Posterior vena cava (tissue), 2 donors: Measurements from ENCODE around the gene PHF2. TPM values are rescaled to one million over a fixed set of nuclear protein-coding genes. Genes with fewer than 3 reads are reported as not detected.

Experiments
- DNase-seq: peaks from one replicate; pipeline ENCODE4 v3.0.0-alpha.2; 2020; ENCODE audit warnings: low spot score
- intact Hi-C, 2 donors: fragments of 100-400 bp; cut with DNase I; formaldehyde crosslinking; loops; one replicate each; pipeline versions ENCODE4 v1.14.1 to v1.14.2; 2022 to 2023
- total RNA-seq, 2 donors: library from RNA; stranded (reverse); fragmentation: NEBNext Ultra II Directional; extraction: Animal tissue kit (Norgen Biotek cat#: 25700); gene quantifications; one replicate each; pipeline ENCODE4 v1.2.1, GENCODE V29; 2021
- donor health status: DM: yes; HTN: yes; CAD: no.
- donor health status: DM: yes; HTN: yes; CAD: no.

The PHF2 gene
- total RNA-seq, 2 donors from 2014 or later = 26.1 to 27.9 TPM

DNA sequence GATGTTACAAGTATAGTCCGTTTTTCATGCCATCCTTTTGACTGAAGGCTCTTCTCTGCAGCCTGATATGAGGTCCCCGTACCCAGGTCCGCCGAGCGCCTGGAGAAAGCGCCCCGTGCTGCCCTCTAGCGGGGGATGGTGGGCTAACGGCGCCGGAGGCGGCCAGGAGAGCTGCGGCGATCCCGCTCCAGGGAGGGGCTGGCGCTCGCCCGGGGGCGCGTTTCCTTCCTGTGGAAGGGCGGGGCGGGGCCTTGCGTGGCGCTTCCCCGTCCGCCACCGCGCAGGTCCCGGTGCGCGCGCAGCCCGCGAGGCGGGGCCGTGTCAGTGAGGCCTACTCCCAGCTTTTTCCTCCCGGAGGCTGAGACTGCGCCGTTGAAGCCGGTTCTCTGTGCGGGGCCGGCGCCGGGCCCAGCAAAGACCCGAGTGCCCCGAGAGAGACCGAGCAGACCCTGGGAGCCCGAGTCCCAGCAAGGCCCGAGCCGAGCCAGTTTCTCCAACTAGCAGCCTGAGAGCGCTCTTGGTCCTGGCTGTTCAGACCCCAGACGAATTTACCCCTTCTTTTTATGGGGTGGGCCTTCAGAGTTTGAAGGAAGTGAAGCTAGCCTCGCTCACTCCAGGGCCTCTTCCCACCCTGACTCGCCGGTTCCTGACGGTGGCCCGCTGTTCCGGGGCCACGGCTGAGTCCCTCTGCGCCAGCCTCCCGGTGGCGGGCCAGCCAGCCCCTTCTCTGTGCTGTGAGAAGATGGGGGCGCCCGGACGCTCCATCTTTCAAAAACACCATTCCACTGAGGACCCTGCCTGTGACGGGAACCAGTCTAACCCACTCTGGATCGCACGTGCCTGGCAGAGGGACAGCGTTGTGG is 9.7 kb upstream of the PHF2 start:
- peak; percentile 100 for DNase-seq
- intact Hi-C loops = loop anchor here in 1 of 2 donors (5.0 kb wide), 1 partner anchor 114 kb away; the partner anchor contains the start of genes FAM120A and FAM120AOS

DNA sequence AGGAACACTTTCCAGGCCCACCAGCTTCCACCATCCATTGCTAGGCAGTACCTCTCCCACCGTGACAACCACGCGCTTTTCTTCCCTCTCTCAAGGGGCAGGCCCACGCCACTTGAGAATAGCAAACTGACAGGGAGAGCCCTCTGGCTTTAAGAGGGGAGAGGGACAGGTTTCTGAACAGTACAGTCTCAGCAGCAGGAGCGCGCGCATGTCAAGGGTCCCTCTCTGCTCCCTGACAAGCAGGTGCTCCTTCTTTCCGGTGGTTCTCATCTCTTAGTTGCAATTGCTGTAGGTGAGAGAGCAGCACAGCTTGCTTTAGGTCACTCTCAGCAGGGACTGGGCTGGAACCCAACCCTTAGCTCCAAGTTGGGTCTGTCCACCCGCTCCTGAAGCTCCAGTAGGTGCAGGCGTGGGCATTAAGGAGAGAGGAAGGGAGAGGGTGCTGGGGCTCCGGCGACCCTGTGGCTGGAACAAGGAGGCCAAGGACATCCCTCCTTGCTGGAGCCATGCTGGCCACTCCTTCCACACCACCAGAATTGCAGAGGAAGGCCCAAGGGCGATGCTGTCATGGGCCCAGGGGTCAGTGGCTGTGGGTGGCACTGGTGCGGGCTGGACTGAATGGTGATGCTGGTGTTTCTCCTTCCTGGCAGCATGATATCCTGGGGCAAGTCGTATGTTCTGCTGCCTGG is 9.0 kb upstream of the PHF2 start:
- DNase-seq = peak; percentile 75
- intact Hi-C loops = loop anchor here in 1 of 2 donors (5.0 kb wide), 1 partner anchor 115 kb away; the partner anchor contains the start of genes FAM120A and FAM120AOS

DNA sequence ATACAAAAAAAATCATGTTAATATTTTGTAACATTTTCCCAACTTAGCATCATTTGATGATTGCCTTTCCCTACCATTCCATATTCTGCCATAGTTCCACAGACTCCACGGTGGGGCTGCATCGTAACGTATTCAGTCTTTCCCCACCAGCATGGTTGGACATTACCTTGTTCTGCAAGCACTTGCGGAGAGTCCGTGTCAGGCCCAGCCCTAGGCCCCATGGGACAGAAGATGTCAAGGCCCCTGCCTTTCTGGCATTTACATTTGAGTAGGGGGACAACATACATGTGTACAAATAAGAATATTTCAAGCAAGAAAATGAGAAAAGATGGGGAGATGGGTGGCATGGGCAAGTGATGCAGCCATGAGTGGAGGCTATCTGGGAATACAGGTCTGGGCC is 8.2 kb upstream of the PHF2 start:
- intact Hi-C loops = loop anchor here in 1 of 2 donors (5.0 kb wide), 1 partner anchor 116 kb away; the partner anchor contains the start of genes FAM120A and FAM120AOS
- DNase-seq = no peak

DNA sequence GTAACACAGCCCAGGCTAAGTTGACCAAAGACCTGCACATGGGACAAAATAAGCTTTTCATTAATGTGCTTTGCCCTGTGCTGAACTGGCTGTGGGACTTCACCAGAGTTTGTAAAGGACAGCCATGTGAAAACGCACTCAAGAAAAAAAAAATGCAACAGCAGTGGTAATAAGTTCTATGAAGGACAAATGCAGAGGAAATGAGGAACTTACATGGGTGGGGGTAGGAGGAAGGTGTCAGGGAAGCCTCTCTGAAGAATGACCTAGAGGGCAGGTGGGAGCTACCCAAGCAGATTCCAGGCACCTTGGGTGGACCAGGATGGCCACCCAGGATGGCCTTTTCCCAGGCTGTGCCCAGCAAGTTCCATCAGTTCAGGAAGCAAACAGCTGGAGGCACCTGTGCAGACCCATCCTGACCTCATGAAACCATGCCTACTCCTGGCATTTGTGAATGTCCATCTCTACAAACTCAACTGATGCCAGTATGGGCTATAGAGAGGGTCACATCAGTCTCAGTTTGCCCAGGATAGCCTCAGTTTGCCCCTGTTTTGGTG is 6.7 kb upstream of the PHF2 start:
- DNase-seq = no peak
- intact Hi-C loops = loop anchor here (5.0 to 10.0 kb wide), 2 partner anchors 117 to 395 kb away; partner anchors contain the start of genes FAM120A (in 1 of the 2) and FAM120AOS (in 1 of the 2)

DNA sequence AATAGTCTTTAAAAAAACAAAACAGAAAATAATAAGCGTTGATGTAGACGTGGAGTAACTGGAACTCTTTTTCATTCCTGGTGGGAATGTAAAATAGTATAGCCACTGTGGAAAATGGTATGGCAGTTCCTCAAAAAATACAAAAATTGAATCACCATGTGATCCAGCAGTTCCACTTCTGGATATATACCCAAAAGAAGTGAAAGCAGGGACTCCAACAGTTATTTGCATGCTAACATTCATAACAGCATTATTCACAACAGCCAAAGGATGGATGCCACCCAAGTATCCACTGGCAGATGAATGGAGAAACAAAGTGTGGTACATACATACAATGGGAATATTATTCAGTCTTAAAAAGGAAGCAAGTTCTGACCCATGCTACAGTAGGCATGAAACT is 4.2 kb upstream of the PHF2 start:
- intact Hi-C loops = loop anchor here in 1 of 2 donors (10.0 kb wide), 1 partner anchor 393 kb away; no protein-coding TSS in a partner anchor
- DNase-seq = no peak

- intact Hi-C loops = loop anchor here in 1 of 2 donors (10.0 kb wide), 1 partner anchor 392 kb away; no protein-coding TSS in a partner anchor
- DNase-seq = peak; percentile 64
Observed at GRCh38 chr9:93572636-93573515, 3.5 kb upstream of the PHF2 start.

DNA sequence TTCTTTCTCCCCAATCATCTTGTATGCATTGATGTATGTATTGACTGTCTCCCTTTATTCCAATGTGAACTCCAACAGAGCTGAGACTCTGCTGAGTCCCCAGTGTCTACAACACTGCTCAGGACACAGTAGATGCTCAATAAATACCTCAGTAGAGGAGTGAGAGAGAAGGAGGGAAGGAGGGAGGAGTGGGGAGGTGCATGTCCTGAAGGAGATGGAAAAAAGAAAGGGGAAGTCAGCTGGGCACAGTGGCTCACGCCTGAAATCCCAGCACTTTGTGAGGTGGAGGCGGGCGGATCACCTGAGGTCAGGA is 2.9 kb upstream of the PHF2 start:
- intact Hi-C loops = loop anchor here in 1 of 2 donors (10.0 kb wide), 1 partner anchor 391 kb away; no protein-coding TSS in a partner anchor
- no peak for DNase-seq

DNA sequence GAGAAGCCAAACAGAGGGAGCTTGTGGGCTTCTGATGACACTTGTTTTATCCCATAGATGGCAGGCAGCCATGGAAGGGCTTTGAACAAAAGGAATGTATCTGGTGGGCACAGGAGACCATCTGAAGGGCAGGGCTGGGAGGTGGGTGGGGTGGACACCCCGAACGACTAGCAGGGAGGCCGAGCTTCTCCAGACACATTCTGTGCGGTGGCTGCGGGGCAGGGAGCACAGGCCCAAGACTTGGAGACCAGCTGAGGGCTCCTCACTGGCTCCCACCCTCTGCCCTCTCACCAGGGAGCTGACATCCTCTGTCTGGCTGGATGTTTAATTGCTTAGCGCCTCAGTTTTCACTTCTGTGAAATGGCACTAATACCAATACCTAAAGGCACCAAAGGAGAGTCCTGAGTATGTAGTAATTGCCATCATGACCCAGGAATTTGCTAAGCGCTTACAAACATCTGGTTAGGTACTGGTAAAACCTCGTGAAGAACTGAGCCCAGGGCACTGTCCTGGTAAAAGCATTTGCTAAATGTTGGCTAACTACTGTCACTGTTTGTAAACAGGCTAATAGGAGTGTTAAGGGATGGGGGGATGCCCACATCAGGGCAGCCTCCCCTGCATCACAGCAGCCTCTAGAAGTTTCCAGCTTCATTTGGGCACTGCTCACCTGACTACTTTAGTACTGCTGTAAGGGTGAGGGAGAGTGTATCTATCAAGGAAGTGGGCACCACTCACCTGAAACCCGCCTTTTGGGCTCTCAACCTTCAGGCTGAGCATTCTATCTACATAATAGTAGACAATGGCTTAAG is 2.1 kb upstream of the PHF2 start:
- intact Hi-C loops = loop anchor here in 1 of 2 donors (10.0 kb wide), 1 partner anchor 391 kb away; no protein-coding TSS in a partner anchor
- peak; percentile 75 for DNase-seq

DNA sequence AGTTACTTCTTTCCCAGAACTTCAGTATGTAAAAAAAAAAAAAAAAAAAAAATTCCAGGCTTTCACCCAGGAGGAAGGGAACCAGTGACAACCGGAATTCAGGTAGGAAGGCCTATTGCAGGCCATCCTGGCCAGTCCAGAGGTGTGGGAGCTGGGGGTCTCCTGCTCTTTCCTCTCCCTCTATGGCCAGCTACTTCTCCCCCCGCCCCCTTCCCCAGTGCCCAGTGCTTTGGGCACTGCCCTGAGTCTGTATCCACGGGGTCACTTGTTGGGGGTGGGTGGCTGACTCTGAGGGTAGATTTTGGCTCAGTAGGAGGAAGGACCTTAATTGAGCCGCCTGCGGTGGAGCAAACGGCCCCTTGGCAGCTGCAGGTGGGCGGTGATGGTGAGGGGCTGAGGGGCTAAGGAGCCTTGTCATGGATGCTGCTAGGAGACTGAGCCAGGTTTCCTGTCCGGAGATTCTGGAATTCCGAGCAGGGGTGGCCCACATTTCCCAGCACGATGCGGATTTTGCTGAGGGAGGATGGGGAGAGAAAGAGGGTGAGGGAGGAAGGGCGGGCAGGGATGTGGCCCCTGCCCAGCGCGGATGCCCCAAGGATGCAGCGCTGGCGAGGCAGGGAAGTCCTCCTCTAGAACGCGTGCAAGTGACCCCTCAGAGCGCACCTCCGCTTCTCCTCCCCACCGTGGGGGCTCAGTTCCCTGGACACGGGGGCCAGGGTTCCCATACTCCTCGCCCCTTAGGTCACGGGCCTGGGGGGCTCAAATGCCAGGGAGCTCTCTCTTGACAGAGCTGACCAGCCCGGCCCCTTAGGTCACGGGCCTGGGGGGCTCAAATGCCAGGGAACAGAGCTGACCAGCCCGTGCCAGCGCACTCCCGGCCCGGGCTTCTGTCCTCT is 1.2 kb upstream of the PHF2 start:
- peak; percentile 70 for DNase-seq
- intact Hi-C loops = loop anchor here in 1 of 2 donors (10.0 kb wide), 1 partner anchor 390 kb away; no protein-coding TSS in a partner anchor

DNA sequence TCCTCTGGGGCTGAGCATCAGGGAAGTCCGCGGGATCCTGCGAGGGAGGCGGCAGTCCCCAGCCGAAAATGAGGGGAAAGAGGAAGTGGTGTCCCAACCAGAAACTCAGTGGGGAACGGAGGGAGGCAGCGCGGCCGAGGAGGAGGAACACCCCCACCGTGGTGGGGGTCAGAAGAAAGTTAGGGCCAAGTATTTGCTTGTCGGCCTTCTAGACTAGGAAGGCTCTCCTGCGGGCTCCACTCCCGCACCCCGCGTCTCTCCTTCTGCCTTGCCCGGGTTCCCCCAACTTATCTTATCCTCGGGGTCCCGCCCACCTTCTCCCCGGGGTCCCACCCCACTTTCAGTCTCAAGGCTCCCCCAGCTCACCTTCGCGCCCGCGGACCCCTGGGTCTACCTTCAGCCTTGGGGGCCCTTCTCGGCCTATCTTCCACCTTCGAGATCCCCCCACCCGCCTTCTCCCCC is 557 bp upstream of the PHF2 start:
- intact Hi-C loops = loop anchor here in 1 of 2 donors (10.0 kb wide), 1 partner anchor 389 kb away; no protein-coding TSS in a partner anchor
- peak; percentile 90 for DNase-seq

DNA sequence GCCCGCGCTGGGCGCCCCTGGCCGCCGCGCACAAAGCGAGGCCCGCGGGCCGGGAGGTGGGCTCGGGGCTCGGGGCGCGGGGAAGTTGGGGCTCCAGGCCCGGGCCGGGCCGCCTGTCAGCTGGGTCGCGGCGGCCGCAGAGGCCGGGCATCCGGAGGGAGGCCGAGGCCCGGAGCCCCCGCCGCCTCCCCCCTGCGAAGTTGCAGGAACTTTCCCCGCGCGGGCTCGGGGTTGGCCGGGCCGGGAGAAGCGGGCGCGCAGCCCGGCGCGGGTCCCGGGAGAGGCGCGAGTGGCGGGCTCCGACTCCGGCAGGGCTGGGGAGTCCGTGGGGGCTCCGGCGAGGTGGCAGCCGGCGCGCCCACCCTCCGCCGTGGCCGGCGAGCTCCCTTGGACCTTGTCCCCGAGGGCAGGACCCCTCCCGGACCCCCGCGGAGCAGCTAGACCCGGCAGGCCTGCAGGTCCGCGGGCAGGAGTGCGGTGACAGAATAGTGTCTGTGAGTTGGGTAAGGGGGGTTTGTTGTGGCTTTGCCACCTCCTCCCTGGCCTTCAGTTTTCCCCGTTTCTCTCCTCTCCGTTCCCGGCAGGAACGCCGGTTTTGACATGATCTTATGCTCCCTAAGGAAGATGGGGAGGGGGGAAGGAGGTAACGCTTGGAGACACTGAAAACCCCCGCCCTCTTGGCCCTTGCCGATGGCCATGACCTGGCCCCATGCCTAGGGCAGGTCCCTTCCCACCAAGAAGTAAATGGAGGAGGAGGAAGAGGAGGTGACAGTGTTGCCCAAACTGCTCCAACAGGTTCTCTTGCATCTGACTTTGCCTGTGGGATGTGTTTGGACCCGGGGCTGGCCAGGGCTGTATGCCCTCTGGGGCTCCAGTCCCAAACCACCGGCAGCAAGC is 942 bp downstream of the PHF2 start:
- peak; percentile 87 for DNase-seq
- intact Hi-C loops = loop anchor here in 1 of 2 donors (10.0 kb wide), 1 partner anchor 387 kb away; no protein-coding TSS in a partner anchor

DNA sequence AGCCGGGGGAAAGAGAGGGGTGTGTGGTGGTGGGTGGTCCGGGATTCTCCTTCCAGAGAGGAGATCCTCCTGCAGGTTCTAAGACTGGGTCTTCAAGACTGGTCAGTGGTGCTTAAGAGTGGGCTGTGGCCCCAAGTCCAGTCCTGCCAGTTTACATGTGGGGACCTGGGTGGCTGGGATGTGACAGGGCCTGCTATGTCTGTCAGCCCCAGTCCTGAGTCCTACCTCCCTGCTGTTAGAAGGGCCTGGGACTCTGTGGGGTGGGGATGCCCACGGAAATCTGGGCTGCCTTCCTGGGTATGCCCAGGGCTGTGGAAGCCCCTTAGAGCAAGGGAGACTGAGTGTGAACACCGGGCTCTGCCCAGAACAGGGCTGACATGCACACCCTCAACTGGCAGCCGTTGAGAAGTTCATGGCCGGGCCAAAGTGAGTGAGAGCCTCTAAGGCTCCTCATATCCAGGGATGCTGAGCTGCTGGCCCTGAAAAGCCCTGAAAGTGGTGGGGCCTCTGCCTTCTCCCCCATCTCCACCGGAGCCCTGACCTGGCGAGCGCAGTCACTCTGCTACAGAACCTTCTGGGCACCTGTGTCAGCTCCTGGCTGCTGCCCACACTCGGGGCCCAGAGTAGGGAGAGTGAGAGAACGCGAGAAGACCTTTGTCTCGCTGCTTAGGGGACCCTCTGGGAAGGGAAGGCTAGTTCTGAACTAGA is 1.7 kb downstream of the PHF2 start:
- peak; percentile 79 for DNase-seq
- intact Hi-C loops = loop anchor here in 1 of 2 donors (10.0 kb wide), 1 partner anchor 387 kb away; no protein-coding TSS in a partner anchor

DNA sequence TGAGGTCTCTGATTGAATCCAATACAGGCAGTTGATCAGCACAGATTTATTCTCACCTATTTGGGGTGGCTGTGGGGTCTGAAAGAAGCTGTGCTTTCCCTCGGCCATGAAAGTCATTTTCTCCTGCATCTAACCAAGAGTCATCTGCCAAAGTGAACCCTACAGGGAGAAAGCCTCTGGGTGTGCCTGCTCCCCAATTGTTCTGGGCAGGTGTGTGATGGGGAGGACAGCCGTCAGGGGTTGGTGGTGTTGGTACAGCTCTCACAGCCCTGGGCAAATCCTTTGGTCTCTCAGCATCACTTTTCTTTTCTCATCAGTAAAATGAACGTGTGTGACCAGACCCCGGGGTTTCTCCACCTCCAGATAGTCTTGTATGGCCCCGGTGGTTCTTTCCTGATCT is 2.5 kb downstream of the PHF2 start:
- intact Hi-C loops = loop anchor here in 1 of 2 donors (10.0 kb wide), 1 partner anchor 386 kb away; no protein-coding TSS in a partner anchor
- peak; percentile 18 for DNase-seq

DNA sequence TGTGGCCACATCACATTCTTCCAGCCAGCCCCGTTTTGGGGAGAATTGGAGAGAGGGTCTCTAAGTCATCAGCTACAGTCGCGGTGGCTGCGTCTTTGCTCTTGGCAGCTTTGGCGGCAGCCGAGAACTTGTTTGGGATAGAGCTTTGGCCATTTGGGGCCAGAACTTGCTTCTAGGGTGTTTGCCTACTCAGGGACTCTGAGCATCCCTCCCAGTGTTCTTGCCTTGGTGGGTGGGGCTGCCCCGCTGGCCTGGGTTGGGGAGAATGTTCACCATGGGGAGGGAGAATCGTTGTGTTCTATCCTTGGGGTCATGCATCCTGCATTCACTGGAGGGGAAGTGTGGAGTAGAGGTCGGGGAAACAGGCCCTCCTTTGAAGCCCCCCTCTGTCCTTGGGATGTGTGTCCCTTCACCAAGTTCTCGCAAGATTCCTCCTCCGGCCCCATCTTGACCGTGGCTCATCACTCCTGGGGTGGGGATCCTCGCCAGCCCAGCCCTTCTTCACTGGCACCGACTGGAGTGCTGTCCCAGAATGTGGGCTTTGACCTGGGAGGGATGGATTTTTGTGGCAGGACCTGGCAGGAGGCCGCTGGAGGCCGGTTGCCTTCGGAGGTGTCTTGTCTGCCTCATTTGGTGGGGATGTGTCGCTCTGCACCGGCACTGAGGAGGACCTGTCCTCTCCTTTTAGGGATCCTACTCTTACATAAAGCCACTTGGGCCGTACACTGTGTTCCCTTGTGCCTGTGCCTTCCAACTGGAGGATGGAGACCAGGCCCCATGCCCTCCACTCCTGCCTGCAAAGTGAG is 3.5 kb downstream of the PHF2 start:
- peak; percentile 66 for DNase-seq
- intact Hi-C loops = loop anchor here in 1 of 2 donors (10.0 kb wide), 1 partner anchor 385 kb away; no protein-coding TSS in a partner anchor
